ENCODE results near the gene LYPD5. TPM values are rescaled to one million over a fixed set of nuclear protein-coding genes. Genes with fewer than 3 reads are reported as not detected.

The LYPD5 gene, protein sequence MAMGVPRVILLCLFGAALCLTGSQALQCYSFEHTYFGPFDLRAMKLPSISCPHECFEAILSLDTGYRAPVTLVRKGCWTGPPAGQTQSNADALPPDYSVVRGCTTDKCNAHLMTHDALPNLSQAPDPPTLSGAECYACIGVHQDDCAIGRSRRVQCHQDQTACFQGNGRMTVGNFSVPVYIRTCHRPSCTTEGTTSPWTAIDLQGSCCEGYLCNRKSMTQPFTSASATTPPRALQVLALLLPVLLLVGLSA
- polyA plus RNA-seq (2013, experiment 1 of 2): 0.12 TPM
- polyA plus RNA-seq (2013, experiment 2 of 2): 0.07 TPM

DNA sequence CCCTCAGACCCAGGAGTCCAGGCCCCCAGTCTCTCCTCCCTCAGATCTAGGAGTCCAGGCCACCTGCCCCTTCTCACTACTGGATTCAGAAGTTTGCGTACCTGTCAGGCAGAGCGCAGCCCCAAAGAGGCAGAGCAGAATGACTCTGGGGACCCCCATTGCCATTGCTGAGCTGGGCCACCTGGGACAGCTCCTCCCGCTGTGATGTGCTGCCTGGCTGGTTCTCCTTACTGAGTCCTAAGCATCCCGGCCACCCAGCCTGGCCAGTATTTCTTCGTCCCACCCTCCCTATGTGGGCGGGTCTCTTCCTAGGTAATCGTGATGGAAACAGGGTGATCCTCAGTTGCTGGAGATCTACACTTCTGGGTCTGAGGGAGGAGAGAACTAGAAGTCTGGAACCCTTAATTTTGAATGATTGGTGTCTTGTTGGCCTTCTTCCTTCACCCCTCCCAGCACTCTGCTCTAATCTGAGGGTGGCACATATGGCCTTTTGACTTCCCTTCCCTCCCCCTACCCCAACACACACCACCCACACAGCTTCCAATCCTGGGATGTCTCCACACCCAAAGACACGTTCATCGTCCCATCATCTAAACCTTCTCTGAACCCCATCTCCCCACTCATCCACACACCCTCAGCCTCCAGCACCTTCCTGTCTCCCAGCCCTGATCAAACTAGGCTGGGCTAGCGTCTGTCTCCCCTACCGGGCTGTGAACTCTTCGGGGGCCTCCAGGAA lies at the start of gene LYPD5:
Gene LYPD5 (minus strand): TSS at position 232 of the 736 bp plus-strand sequence. CDS start 67 bp downstream, at position 165.
- WGBS: 64% methylated on average over 12 of the region's 12 CpGs

DNA sequence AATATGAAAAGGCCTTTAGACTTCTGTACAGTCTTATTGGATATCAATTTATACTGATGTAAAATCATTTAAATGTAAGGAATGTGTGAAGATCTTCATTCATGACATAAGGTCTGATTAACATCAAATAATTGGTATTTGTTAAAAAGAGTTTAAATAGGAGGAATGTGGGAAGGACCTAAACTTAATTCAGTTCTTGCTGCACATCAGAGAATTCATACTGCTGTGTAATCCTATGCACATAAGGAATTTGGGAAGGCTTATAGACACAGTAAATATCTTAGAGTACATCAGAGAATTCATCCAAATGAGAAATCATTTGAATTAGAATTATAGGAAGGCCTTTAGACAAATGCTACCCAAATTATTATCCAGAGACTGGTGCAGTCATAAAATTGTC lies 46.6 kb upstream of the LYPD5 start:
- H3K4me1 ChIP-seq (ENCODE audit: control insufficient read depth, insufficient read depth, low read depth, low read length): no peaks in the 10 kb centered on the region
- H3K79me1 ChIP-seq (replicated peaks; ENCODE audit: low read length, poor library complexity, severe bottlenecking): no peaks in the 10 kb centered on the region
- H3K27ac ChIP-seq (ENCODE audit: low read length, poor library complexity, severe bottlenecking): no peak overlapping the region
- peaks cover 91% of the 10 kb centered on the region for H3K9me3 ChIP-seq (ENCODE audit: control insufficient read depth, low read length)
- H4K8ac ChIP-seq (ENCODE audit: low read length): no peak overlapping the region
- no peak overlapping the region for H3K9ac ChIP-seq (ENCODE audit: low read length)
- H3K4me3 ChIP-seq (ENCODE audit: insufficient read depth in 1 of 2, low read depth in 1 of 2, low read length in 2 of 2): peak overlapping the region in 1 of 2 experiments; percentile 62
- no peak overlapping the region for H3K23ac ChIP-seq (ENCODE audit: low read length in 2 of 2)
- no peak overlapping the region for H3K18ac ChIP-seq (ENCODE audit: low read depth in 1 of 2, low read length in 2 of 2)
- DNase-seq: no peak
- no peak overlapping the region for H2BK5ac ChIP-seq (ENCODE audit: low read depth, low read length, poor library complexity, severe bottlenecking)
- H3K4ac ChIP-seq (ENCODE audit: low read depth in 1 of 2, low read length in 2 of 2): no peak overlapping the region
- H3K14ac ChIP-seq (ENCODE audit: low read length in 2 of 2): no peak overlapping the region
- H3K4me2 ChIP-seq (ENCODE audit: low read length, poor library complexity, severe bottlenecking): no peak overlapping the region
- H2BK12ac ChIP-seq (ENCODE audit: low read length in 2 of 2): no peak overlapping the region
- H2AK5ac ChIP-seq (ENCODE audit: low read length, severe bottlenecking): no peak overlapping the region
- H3K27me3 ChIP-seq (ENCODE audit: control insufficient read depth in 1 of 2, insufficient read depth in 1 of 2, low read length in 2 of 2): no peaks in the 10 kb centered on the region
- no peak overlapping the region for H4K91ac ChIP-seq (ENCODE audit: low read length)
- no peak overlapping the region for H2BK120ac ChIP-seq (ENCODE audit: low read depth, low read length)
- peaks cover 8 to 80% of the 10 kb centered on the region in 2 experiments for H3K36me3 ChIP-seq (ENCODE audit: control insufficient read depth in 1 of 2, insufficient read depth in 2 of 2, low read depth in 1 of 2, low read length in 2 of 2)
- no peak overlapping the region for H2BK15ac ChIP-seq (ENCODE audit: low read depth, poor library complexity, severe bottlenecking)
- H2AFZ ChIP-seq (ENCODE audit: low read depth, low read length): no peak overlapping the region

More for the DNA sequence above, at the start of gene LYPD5:
- Histone ChIP-seq H3K4ac (ENCODE audit: low read depth in 1 of 2, low read length in 2 of 2) (no peak within 1 kb of the TSS), H3K4me3 (ENCODE audit: insufficient read depth in 1 of 2, low read depth in 1 of 2, low read length in 2 of 2) (no peak within 1 kb of the TSS), H3K36me3 (ENCODE audit: control insufficient read depth in 1 of 2, insufficient read depth in 2 of 2, low read depth in 1 of 2, low read length in 2 of 2) (no peaks in the 10 kb centered on the region), H3K27me3 (ENCODE audit: control insufficient read depth in 1 of 2, insufficient read depth in 1 of 2, low read length in 2 of 2) (peaks cover 17 to 27% of the 10 kb centered on the region in 2 experiments), H2AFZ (ENCODE audit: low read depth, low read length) (no peak within 1 kb of the TSS), H4K8ac (ENCODE audit: low read length) (no peak within 1 kb of the TSS), H2BK5ac (ENCODE audit: low read depth, low read length, poor library complexity, severe bottlenecking) (no peak within 1 kb of the TSS), H3K4me1 (ENCODE audit: control insufficient read depth, insufficient read depth, low read depth, low read length) (peaks cover 10% of the 10 kb centered on the region), H2AK5ac (ENCODE audit: low read length, severe bottlenecking) (no peak within 1 kb of the TSS), H3K18ac (ENCODE audit: low read depth in 1 of 2, low read length in 2 of 2) (no peak within 1 kb of the TSS), H3K23ac (ENCODE audit: low read length in 2 of 2) (no peak within 1 kb of the TSS), H3K27ac (ENCODE audit: low read length, poor library complexity, severe bottlenecking) (no peak within 1 kb of the TSS), H4K91ac (ENCODE audit: low read length) (no peak within 1 kb of the TSS), H3K9me3 (ENCODE audit: control insufficient read depth, low read length) (no peaks in the 10 kb centered on the region), H3K9ac (ENCODE audit: low read length) (no peak within 1 kb of the TSS), H2BK12ac (ENCODE audit: low read length in 2 of 2) (no peak within 1 kb of the TSS), H3K79me1 (replicated peaks; ENCODE audit: low read length, poor library complexity, severe bottlenecking) (no peaks in the 10 kb centered on the region), H2BK15ac (ENCODE audit: low read depth, poor library complexity, severe bottlenecking) (no peak within 1 kb of the TSS), H2BK120ac (ENCODE audit: low read depth, low read length) (no peak within 1 kb of the TSS), H3K14ac (ENCODE audit: low read length in 2 of 2) (no peak within 1 kb of the TSS), H3K4me2 (ENCODE audit: low read length, poor library complexity, severe bottlenecking) (no peak within 1 kb of the TSS)
- DNase-seq: no peak

DNA sequence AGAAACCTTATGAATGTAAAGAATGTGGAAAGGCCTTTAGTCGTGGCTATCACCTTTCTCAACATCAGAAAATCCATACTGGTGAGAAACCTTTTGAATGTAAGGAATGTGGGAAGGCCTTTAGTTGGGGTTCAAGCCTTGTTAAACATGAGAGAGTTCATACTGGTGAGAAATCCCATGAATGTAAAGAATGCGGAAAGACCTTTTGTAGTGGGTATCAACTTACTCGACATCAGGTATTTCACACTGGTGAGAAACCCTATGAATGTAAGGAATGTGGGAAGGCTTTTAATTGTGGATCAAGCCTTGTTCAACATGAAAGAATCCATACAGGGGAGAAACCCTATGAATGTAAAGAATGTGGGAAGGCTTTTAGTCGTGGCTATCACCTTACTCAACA lies 45.6 kb upstream of the LYPD5 start:
- Histone ChIP-seq H3K4me2 (ENCODE audit: low read length, poor library complexity, severe bottlenecking) (no peak overlapping the region), H2AFZ (ENCODE audit: low read depth, low read length) (no peak overlapping the region), H3K23ac (ENCODE audit: low read length in 2 of 2) (no peak overlapping the region), H2BK15ac (ENCODE audit: low read depth, poor library complexity, severe bottlenecking) (no peak overlapping the region), H3K27me3 (ENCODE audit: control insufficient read depth in 1 of 2, insufficient read depth in 1 of 2, low read length in 2 of 2) (no peaks in the 10 kb centered on the region), H2BK120ac (ENCODE audit: low read depth, low read length) (no peak overlapping the region), H3K79me1 (replicated peaks; ENCODE audit: low read length, poor library complexity, severe bottlenecking) (no peaks in the 10 kb centered on the region), H3K36me3 (ENCODE audit: control insufficient read depth in 1 of 2, insufficient read depth in 2 of 2, low read depth in 1 of 2, low read length in 2 of 2) (peaks cover 10 to 88% of the 10 kb centered on the region in 2 experiments), H2AK5ac (ENCODE audit: low read length, severe bottlenecking) (no peak overlapping the region), H3K9ac (ENCODE audit: low read length) (no peak overlapping the region), H3K9me3 (ENCODE audit: control insufficient read depth, low read length) (peaks cover 98% of the 10 kb centered on the region), H2BK5ac (ENCODE audit: low read depth, low read length, poor library complexity, severe bottlenecking) (no peak overlapping the region), H3K4me3 (ENCODE audit: insufficient read depth in 1 of 2, low read depth in 1 of 2, low read length in 2 of 2) (peak overlapping the region in 1 of 2 experiments; percentile 49), H3K4me1 (ENCODE audit: control insufficient read depth, insufficient read depth, low read depth, low read length) (no peaks in the 10 kb centered on the region), H3K4ac (ENCODE audit: low read depth in 1 of 2, low read length in 2 of 2) (no peak overlapping the region), H3K27ac (ENCODE audit: low read length, poor library complexity, severe bottlenecking) (no peak overlapping the region), H4K8ac (ENCODE audit: low read length) (no peak overlapping the region), H2BK12ac (ENCODE audit: low read length in 2 of 2) (no peak overlapping the region), H4K91ac (ENCODE audit: low read length) (no peak overlapping the region), H3K14ac (ENCODE audit: low read length in 2 of 2) (no peak overlapping the region), H3K18ac (ENCODE audit: low read depth in 1 of 2, low read length in 2 of 2) (no peak overlapping the region)
- DNase-seq: no peak
- 97% methylated on average over 3 of the region's 4 CpGs for WGBS

DNA sequence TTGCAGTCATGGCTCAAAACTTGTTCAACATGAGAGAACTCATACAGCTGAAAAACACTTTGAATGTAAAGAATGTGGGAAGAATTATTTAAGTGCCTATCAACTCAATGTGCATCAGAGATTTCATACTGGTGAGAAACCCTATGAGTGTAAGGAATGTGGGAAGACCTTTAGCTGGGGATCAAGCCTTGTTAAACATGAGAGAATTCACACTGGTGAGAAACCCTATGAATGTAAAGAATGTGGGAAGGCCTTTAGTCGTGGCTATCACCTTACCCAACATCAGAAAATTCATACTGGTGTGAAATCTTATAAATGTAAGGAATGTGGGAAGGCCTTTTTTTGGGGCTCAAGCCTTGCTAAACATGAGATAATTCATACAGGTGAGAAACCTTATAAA lies 45.0 kb upstream of the LYPD5 start:
- no peaks in the 10 kb centered on the region for H3K79me1 ChIP-seq (replicated peaks; ENCODE audit: low read length, poor library complexity, severe bottlenecking)
- H3K9ac ChIP-seq (ENCODE audit: low read length): no peak overlapping the region
- no peaks in the 10 kb centered on the region for H3K27me3 ChIP-seq (ENCODE audit: control insufficient read depth in 1 of 2, insufficient read depth in 1 of 2, low read length in 2 of 2)
- H4K8ac ChIP-seq (ENCODE audit: low read length): no peak overlapping the region
- H2BK5ac ChIP-seq (ENCODE audit: low read depth, low read length, poor library complexity, severe bottlenecking): no peak overlapping the region
- H3K4ac ChIP-seq (ENCODE audit: low read depth in 1 of 2, low read length in 2 of 2): no peak overlapping the region
- WGBS: no CpG with 5 or more reads among the region's 1 CpG
- no peaks in the 10 kb centered on the region for H3K4me1 ChIP-seq (ENCODE audit: control insufficient read depth, insufficient read depth, low read depth, low read length)
- no peak overlapping the region for H3K18ac ChIP-seq (ENCODE audit: low read depth in 1 of 2, low read length in 2 of 2)
- no peak overlapping the region for H3K23ac ChIP-seq (ENCODE audit: low read length in 2 of 2)
- peaks cover 98% of the 10 kb centered on the region for H3K9me3 ChIP-seq (ENCODE audit: control insufficient read depth, low read length)
- H3K4me2 ChIP-seq (ENCODE audit: low read length, poor library complexity, severe bottlenecking): no peak overlapping the region
- no peak overlapping the region for H2BK12ac ChIP-seq (ENCODE audit: low read length in 2 of 2)
- no peak overlapping the region for H2BK15ac ChIP-seq (ENCODE audit: low read depth, poor library complexity, severe bottlenecking)
- no peak overlapping the region for H2BK120ac ChIP-seq (ENCODE audit: low read depth, low read length)
- H2AK5ac ChIP-seq (ENCODE audit: low read length, severe bottlenecking): no peak overlapping the region
- H3K27ac ChIP-seq (ENCODE audit: low read length, poor library complexity, severe bottlenecking): no peak overlapping the region
- H4K91ac ChIP-seq (ENCODE audit: low read length): no peak overlapping the region
- no peak overlapping the region for H3K14ac ChIP-seq (ENCODE audit: low read length in 2 of 2)
- peaks cover 12 to 88% of the 10 kb centered on the region in 2 experiments for H3K36me3 ChIP-seq (ENCODE audit: control insufficient read depth in 1 of 2, insufficient read depth in 2 of 2, low read depth in 1 of 2, low read length in 2 of 2)
- H3K4me3 ChIP-seq (ENCODE audit: insufficient read depth in 1 of 2, low read depth in 1 of 2, low read length in 2 of 2): peak overlapping the region in 1 of 2 experiments; percentile 49
- H2AFZ ChIP-seq (ENCODE audit: low read depth, low read length): no peak overlapping the region
- DNase-seq: no peak
